ENCODE results near the gene S100A13. TPM values are rescaled to one million over a fixed set of nuclear protein-coding genes. Genes with fewer than 3 reads are reported as not detected.
A peak's percentile ranks its signal among the peaks of the same experiment; 100 is the strongest.

Gene S100A13
- total RNA-seq, 1 experiment from 2014 or later: 55.0 TPM

DNA sequence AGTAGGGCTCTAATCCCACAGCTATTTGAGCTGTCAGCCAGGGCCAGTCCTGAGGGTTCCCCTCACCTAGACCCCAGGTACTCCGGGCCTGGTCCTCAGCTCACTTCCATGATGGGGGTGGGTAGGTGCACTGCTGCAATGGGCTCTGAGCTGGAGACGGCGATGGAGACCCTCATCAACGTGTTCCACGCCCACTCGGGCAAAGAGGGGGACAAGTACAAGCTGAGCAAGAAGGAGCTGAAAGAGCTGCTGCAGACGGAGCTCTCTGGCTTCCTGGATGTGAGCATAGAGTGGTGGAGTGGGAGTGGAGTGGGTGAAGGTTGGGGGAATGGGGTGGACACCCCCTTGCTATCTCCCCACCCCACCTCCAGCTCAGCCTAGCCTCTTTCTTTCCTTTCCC lies 3.1 kb upstream of the S100A13 start:
- Histone ChIP-seq H3K27me3 (ENCODE audit: insufficient read depth, low read length) (no peaks in the 10 kb centered on the region), H3K4ac (ENCODE audit: low read depth, low read length) (no peak overlapping the region), H3K4me2 (ENCODE audit: insufficient read depth, insufficient read length, low read length) (no peak overlapping the region), H2BK15ac (ENCODE audit: low read depth, low read length) (no peak overlapping the region), H3K79me2 (ENCODE audit: insufficient read depth, low read length) (peaks cover 4% of the 10 kb centered on the region; the same call in 1 of the 2 replicates), H3K9me3 (ENCODE audit: control insufficient read depth, low read depth, low read length) (no peaks in the 10 kb centered on the region), H3K4me1 (ENCODE audit: insufficient read depth, low read length) (no peaks in the 10 kb centered on the region), H3K14ac (ENCODE audit: insufficient read depth, low read length) (no peak overlapping the region), H3K23me2 (ENCODE audit: insufficient read length, low read depth, low read length, poor library complexity, severe bottlenecking) (peaks cover 19% of the 10 kb centered on the region), H4K8ac (replicated peaks; ENCODE audit: insufficient read length, low read depth, low read length) (no peak overlapping the region), H3K9ac (ENCODE audit: extremely low read depth, insufficient read length, low read length) (no peak overlapping the region), H4K20me1 (ENCODE audit: control insufficient read depth, insufficient read depth, insufficient read length) (no peaks in the 10 kb centered on the region), H2BK5ac (ENCODE audit: insufficient read length, low read length) (no peak overlapping the region), H3K23ac (ENCODE audit: insufficient read length, low read depth, low read length) (no peak overlapping the region), H4K91ac (ENCODE audit: insufficient read length, low read depth, low read length) (no peak overlapping the region), H3K56ac (ENCODE audit: insufficient read length, low read depth, low read length) (no peak overlapping the region), H2BK120ac (ENCODE audit: low read depth, low read length, poor library complexity, severe bottlenecking) (no peak overlapping the region), H3T11ph (ENCODE audit: low read length) (no peak overlapping the region), H2AK5ac (ENCODE audit: insufficient read length, low read length) (no peak overlapping the region), H2BK12ac (ENCODE audit: insufficient read length, low read depth, low read length) (no peak overlapping the region), H2BK20ac (ENCODE audit: low read depth, low read length, poor library complexity, severe bottlenecking) (no peak overlapping the region), H3K27ac (ENCODE audit: insufficient read length, low read depth, low read length) (no peak overlapping the region), H3K18ac (ENCODE audit: insufficient read length, low read depth, low read length) (no peak overlapping the region), H3K79me1 (ENCODE audit: insufficient read depth, low read depth, low read length, poor library complexity, severe bottlenecking) (no peaks in the 10 kb centered on the region), H4K5ac (ENCODE audit: insufficient read length, low read depth, low read length) (no peak overlapping the region), H2AFZ (ENCODE audit: low read length) (no peak overlapping the region)
- WGBS (ENCODE audit: extremely low coverage, insufficient read length, low lambda C conversion rate): no CpG with 5 or more reads among the region's 7 CpGs
- DNase-seq: no peak
- H3K27me3 Mint-ChIP-seq (ENCODE audit: low read depth): 0 out of 2 replicates have a peak, but pooled peaks cover 2% of the 10 kb centered on the region
- peaks cover 0 to 3% of the 10 kb centered on the region in 2 experiments; a peak in 2 of 5 replicates for H3K9me3 Mint-ChIP-seq
- peaks cover 41 to 46% of the 10 kb centered on the region in 2 experiments for H3K4me1 Mint-ChIP-seq
- H3K27ac Mint-ChIP-seq: peak overlapping the region in 1 of 3 experiments; percentile 64; a peak in 1 of 7 replicates
- peaks cover 9 to 22% (median 16%) of the 10 kb centered on the region in 3 experiments for H3K36me3 Mint-ChIP-seq (ENCODE audit: insufficient read depth in 1 of 3, low read depth in 3 of 3)
- TF ChIP-seq, protein P1, sequence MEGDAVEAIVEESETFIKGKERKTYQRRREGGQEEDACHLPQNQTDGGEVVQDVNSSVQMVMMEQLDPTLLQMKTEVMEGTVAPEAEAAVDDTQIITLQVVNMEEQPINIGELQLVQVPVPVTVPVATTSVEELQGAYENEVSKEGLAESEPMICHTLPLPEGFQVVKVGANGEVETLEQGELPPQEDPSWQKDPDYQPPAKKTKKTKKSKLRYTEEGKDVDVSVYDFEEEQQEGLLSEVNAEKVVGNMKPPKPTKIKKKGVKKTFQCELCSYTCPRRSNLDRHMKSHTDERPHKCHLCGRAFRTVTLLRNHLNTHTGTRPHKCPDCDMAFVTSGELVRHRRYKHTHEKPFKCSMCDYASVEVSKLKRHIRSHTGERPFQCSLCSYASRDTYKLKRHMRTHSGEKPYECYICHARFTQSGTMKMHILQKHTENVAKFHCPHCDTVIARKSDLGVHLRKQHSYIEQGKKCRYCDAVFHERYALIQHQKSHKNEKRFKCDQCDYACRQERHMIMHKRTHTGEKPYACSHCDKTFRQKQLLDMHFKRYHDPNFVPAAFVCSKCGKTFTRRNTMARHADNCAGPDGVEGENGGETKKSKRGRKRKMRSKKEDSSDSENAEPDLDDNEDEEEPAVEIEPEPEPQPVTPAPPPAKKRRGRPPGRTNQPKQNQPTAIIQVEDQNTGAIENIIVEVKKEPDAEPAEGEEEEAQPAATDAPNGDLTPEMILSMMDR (conservative IDR thresholded peaks at IDR 0.05): no peak
- peak overlapping the region in 1 of 2 experiments; percentile 30; a peak in 1 of 5 replicates for H3K4me3 Mint-ChIP-seq

All from H9 (cell line).